Activated naive CD8-positive, alpha-beta T cell treated with anti-CD3 and anti-CD28 coated beads for 36 hours (primary cell): ENCODE data around the gene C2orf69. TPM values are rescaled to one million over a fixed set of nuclear protein-coding genes. Genes with fewer than 3 reads are reported as not detected.
A peak's percentile ranks its signal among the peaks of the same experiment; 100 is the strongest.

ENCODE experiments used
- DNase-seq: peaks from one replicate; pipeline ENCODE4 v3.0.0; 2021
- H3K27ac Mint-ChIP-seq: one replicate; pipeline ENCODE4 v1.8.0; 2022; ENCODE audit warnings: mild to moderate bottlenecking, moderate library complexity, mixed read lengths
- H3K27me3 Mint-ChIP-seq: one replicate; pipeline ENCODE4 v1.8.0; 2022; ENCODE audit warnings: mild to moderate bottlenecking, mixed read lengths
- H3K36me3 Mint-ChIP-seq: one replicate; pipeline ENCODE4 v1.8.0; 2021; ENCODE audit warnings: mild to moderate bottlenecking, mixed read lengths
- H3K4me1 Mint-ChIP-seq: one replicate; pipeline ENCODE4 v1.8.0; 2021; ENCODE audit warnings: mixed read lengths
- H3K4me3 Mint-ChIP-seq: one replicate; pipeline ENCODE4 v1.8.0; 2022; ENCODE audit warnings: mild to moderate bottlenecking, moderate library complexity, mixed read lengths
- H3K9me3 Mint-ChIP-seq: one replicate; pipeline ENCODE4 v1.8.0; 2022; ENCODE audit warnings: mixed read lengths
- total RNA-seq, 2 experiments: library from RNA; stranded (reverse); gene quantifications; one replicate each; pipeline ENCODE4 v1.2.3, GENCODE V29; 2021

The C2orf69 gene
- total RNA-seq, 2 experiments from 2014 or later = 20.6 to 20.8 TPM

GRCh38 chr2:199936554-199936953, 25.5 kb downstream of the C2orf69 start:
- Mint-ChIP-seq H3K4me1 (peaks cover 4% of the 10 kb centered on the region), H3K9me3 (no peaks in the 10 kb centered on the region), H3K27ac (no peak overlapping the region), H3K4me3 (no peak overlapping the region), H3K27me3 (no peaks in the 10 kb centered on the region), H3K36me3 (peaks cover 8% of the 10 kb centered on the region)
- DNase-seq = no peak

GRCh38 chr2:199940373-199940772, 29.3 kb downstream of the C2orf69 start:
- H3K4me3 Mint-ChIP-seq = no peak overlapping the region
- H3K9me3 Mint-ChIP-seq = no peaks in the 10 kb centered on the region
- H3K4me1 Mint-ChIP-seq = peaks cover 9% of the 10 kb centered on the region
- no peak overlapping the region for H3K27ac Mint-ChIP-seq
- peaks cover 12% of the 10 kb centered on the region for H3K36me3 Mint-ChIP-seq
- DNase-seq = no peak
- no peaks in the 10 kb centered on the region for H3K27me3 Mint-ChIP-seq

- Mint-ChIP-seq H3K9me3 (no peaks in the 10 kb centered on the region), H3K4me1 (peaks cover 10% of the 10 kb centered on the region)
Observed at GRCh38 chr2:199943373-199943772, 32.3 kb downstream of the C2orf69 start.

GRCh38 chr2:199946196-199946595, 35.1 kb downstream of the C2orf69 start:
- Mint-ChIP-seq H3K4me3 (no peak overlapping the region), H3K27me3 (no peaks in the 10 kb centered on the region), H3K9me3 (no peaks in the 10 kb centered on the region), H3K27ac (no peak overlapping the region), H3K36me3 (peaks cover 9% of the 10 kb centered on the region), H3K4me1 (peaks cover 10% of the 10 kb centered on the region)
- no peak for DNase-seq

More at GRCh38 chr2:199943373-199943772, 32.3 kb downstream of the C2orf69 start:
- Mint-ChIP-seq H3K27me3 (no peaks in the 10 kb centered on the region), H3K4me3 (no peak overlapping the region), H3K36me3 (peaks cover 13% of the 10 kb centered on the region), H3K27ac (no peak overlapping the region)
- DNase-seq = no peak

GRCh38 chr2:199946836-199947235, 35.7 kb downstream of the C2orf69 start:
- Mint-ChIP-seq H3K4me1 (peaks cover 12% of the 10 kb centered on the region), H3K36me3 (peaks cover 11% of the 10 kb centered on the region), H3K4me3 (no peak overlapping the region), H3K9me3 (no peaks in the 10 kb centered on the region), H3K27ac (no peak overlapping the region), H3K27me3 (no peaks in the 10 kb centered on the region)
- no peak for DNase-seq

GRCh38 chr2:199950396-199950795, 39.3 kb downstream of the C2orf69 start:
- Mint-ChIP-seq H3K4me3 (no peak overlapping the region), H3K36me3 (peaks cover 9% of the 10 kb centered on the region), H3K27me3 (no peaks in the 10 kb centered on the region), H3K4me1 (peaks cover 21% of the 10 kb centered on the region), H3K9me3 (no peaks in the 10 kb centered on the region), H3K27ac (no peak overlapping the region)
- DNase-seq = no peak

- Mint-ChIP-seq H3K4me1 (peaks cover 21% of the 10 kb centered on the region), H3K4me3 (no peak overlapping the region), H3K9me3 (no peaks in the 10 kb centered on the region), H3K27ac (no peak overlapping the region), H3K27me3 (no peaks in the 10 kb centered on the region), H3K36me3 (peaks cover 9% of the 10 kb centered on the region)
- no peak for DNase-seq
Observed at GRCh38 chr2:199951023-199951422, 39.9 kb downstream of the C2orf69 start.

- no peaks in the 10 kb centered on the region for H3K9me3 Mint-ChIP-seq
- H3K4me1 Mint-ChIP-seq = peaks cover 44% of the 10 kb centered on the region
- peak overlapping the region; percentile 95 for H3K27ac Mint-ChIP-seq
- H3K27me3 Mint-ChIP-seq = no peaks in the 10 kb centered on the region
- peak overlapping the region; percentile 98 for H3K4me3 Mint-ChIP-seq
- DNase-seq = no peak
- peaks cover 25% of the 10 kb centered on the region for H3K36me3 Mint-ChIP-seq
Observed at GRCh38 chr2:199955007-199955338, 43.9 kb downstream of the C2orf69 start.

- Mint-ChIP-seq H3K27ac (peak within 1 kb of the TSS; percentile 95), H3K36me3 (peaks cover 25% of the 10 kb centered on the region), H3K4me1 (peaks cover 42% of the 10 kb centered on the region), H3K27me3 (no peaks in the 10 kb centered on the region), H3K4me3 (peak within 1 kb of the TSS; percentile 98), H3K9me3 (no peaks in the 10 kb centered on the region)
- peak; percentile 79 for DNase-seq
Observed at GRCh38 chr2:199955339-199956061, 44.4 kb downstream of the C2orf69 start, which contains the start of the genes MAIP1 and TYW5. Gene MAIP1, plus strand, starts transcription at chr2:199955582. Its CDS starts 217 bp downstream, at chr2:199955799. Gene TYW5, minus strand, starts transcription at chr2:199955491. Its CDS starts 21 bp downstream, at chr2:199955470.

GRCh38 chr2:199956062-199956380, 44.9 kb downstream of the C2orf69 start:
- peaks cover 25% of the 10 kb centered on the region for H3K36me3 Mint-ChIP-seq
- no peaks in the 10 kb centered on the region for H3K27me3 Mint-ChIP-seq
- no peaks in the 10 kb centered on the region for H3K9me3 Mint-ChIP-seq
- H3K4me3 Mint-ChIP-seq = peak overlapping the region; percentile 98
- H3K27ac Mint-ChIP-seq = peak overlapping the region; percentile 95
- peaks cover 40% of the 10 kb centered on the region for H3K4me1 Mint-ChIP-seq
- DNase-seq = no peak

GRCh38 chr2:199958014-199958413, 46.9 kb downstream of the C2orf69 start:
- Mint-ChIP-seq H3K9me3 (no peaks in the 10 kb centered on the region), H3K36me3 (peaks cover 30% of the 10 kb centered on the region), H3K27ac (peak overlapping the region; percentile 39), H3K4me1 (peaks cover 30% of the 10 kb centered on the region), H3K4me3 (no peak overlapping the region), H3K27me3 (no peaks in the 10 kb centered on the region)
- DNase-seq = no peak

GRCh38 chr2:199962203-199962602, 51.1 kb downstream of the C2orf69 start:
- Mint-ChIP-seq H3K4me3 (no peak overlapping the region), H3K36me3 (peaks cover 24% of the 10 kb centered on the region), H3K4me1 (peaks cover 16% of the 10 kb centered on the region), H3K9me3 (no peaks in the 10 kb centered on the region), H3K27me3 (no peaks in the 10 kb centered on the region), H3K27ac (peak overlapping the region; percentile 40)
- DNase-seq = no peak

GRCh38 chr2:199966405-199966804, 55.3 kb downstream of the C2orf69 start:
- H3K27ac Mint-ChIP-seq = no peak overlapping the region
- H3K36me3 Mint-ChIP-seq = peaks cover 10% of the 10 kb centered on the region
- DNase-seq = no peak
- no peaks in the 10 kb centered on the region for H3K27me3 Mint-ChIP-seq
- no peak overlapping the region for H3K4me3 Mint-ChIP-seq
- H3K9me3 Mint-ChIP-seq = no peaks in the 10 kb centered on the region
- no peaks in the 10 kb centered on the region for H3K4me1 Mint-ChIP-seq

GRCh38 chr2:199966976-199967375, 55.9 kb downstream of the C2orf69 start:
- no peak overlapping the region for H3K4me3 Mint-ChIP-seq
- no peaks in the 10 kb centered on the region for H3K27me3 Mint-ChIP-seq
- no peaks in the 10 kb centered on the region for H3K4me1 Mint-ChIP-seq
- H3K27ac Mint-ChIP-seq = no peak overlapping the region
- H3K9me3 Mint-ChIP-seq = no peaks in the 10 kb centered on the region
- H3K36me3 Mint-ChIP-seq = peaks cover 10% of the 10 kb centered on the region
- DNase-seq = no peak

GRCh38 chr2:199968126-199968525, 57.0 kb downstream of the C2orf69 start:
- DNase-seq = no peak
- no peaks in the 10 kb centered on the region for H3K27me3 Mint-ChIP-seq
- no peaks in the 10 kb centered on the region for H3K4me1 Mint-ChIP-seq
- H3K9me3 Mint-ChIP-seq = no peaks in the 10 kb centered on the region
- no peak overlapping the region for H3K4me3 Mint-ChIP-seq
- H3K36me3 Mint-ChIP-seq = peaks cover 4% of the 10 kb centered on the region
- no peak overlapping the region for H3K27ac Mint-ChIP-seq

- H3K36me3 Mint-ChIP-seq = peaks cover 6% of the 10 kb centered on the region
- H3K27ac Mint-ChIP-seq = no peak overlapping the region
- H3K4me3 Mint-ChIP-seq = no peak overlapping the region
- no peaks in the 10 kb centered on the region for H3K27me3 Mint-ChIP-seq
- no peaks in the 10 kb centered on the region for H3K9me3 Mint-ChIP-seq
- DNase-seq = no peak
- H3K4me1 Mint-ChIP-seq = no peaks in the 10 kb centered on the region
Observed at GRCh38 chr2:199972088-199972626, 61.1 kb downstream of the C2orf69 start.
